OCI-LY7 (cell line): ENCODE data around the gene MICAL3.

Experiments used
- EZH2phosphoT487 ChIP-seq: fragments of 200-600 bp; sonication (generic); IDR thresholded peaks from 2 replicates; pipeline ENCODE4 v1.6.1; 2018; ENCODE audit warnings: low read depth, borderline replicate concordance, mild to moderate bottlenecking, mixed run types, antibody characterized with exemption, low read length, moderate library complexity, mixed read lengths
- TF ChIP-seq, protein P1 (sequence below): fragments of 200-600 bp; sonication (generic); conservative IDR thresholded peaks from 2 replicates; pipeline ENCODE4 v1.5.1; 2014; ENCODE audit warnings: mild to moderate bottlenecking, antibody characterized with exemption, low read length, moderate library complexity, mixed read lengths

- TF ChIP-seq, protein P1, sequence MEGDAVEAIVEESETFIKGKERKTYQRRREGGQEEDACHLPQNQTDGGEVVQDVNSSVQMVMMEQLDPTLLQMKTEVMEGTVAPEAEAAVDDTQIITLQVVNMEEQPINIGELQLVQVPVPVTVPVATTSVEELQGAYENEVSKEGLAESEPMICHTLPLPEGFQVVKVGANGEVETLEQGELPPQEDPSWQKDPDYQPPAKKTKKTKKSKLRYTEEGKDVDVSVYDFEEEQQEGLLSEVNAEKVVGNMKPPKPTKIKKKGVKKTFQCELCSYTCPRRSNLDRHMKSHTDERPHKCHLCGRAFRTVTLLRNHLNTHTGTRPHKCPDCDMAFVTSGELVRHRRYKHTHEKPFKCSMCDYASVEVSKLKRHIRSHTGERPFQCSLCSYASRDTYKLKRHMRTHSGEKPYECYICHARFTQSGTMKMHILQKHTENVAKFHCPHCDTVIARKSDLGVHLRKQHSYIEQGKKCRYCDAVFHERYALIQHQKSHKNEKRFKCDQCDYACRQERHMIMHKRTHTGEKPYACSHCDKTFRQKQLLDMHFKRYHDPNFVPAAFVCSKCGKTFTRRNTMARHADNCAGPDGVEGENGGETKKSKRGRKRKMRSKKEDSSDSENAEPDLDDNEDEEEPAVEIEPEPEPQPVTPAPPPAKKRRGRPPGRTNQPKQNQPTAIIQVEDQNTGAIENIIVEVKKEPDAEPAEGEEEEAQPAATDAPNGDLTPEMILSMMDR, result no peak
- no peak for TF ChIP-seq EZH2phosphoT487
These were observed 164.0 kb downstream of the MICAL3 start for GRCh38 chr22:17860220-17860965.
